GM19452 (cell line): ENCODE results near the gene MTFR2.
A peak's percentile ranks its signal among the peaks of the same experiment; 100 is the strongest.
"Not testable (repeated sequence)": the region's sequence is repeated elsewhere in the genome, so short reads cannot be mapped to it uniquely, and the experiment has no call there.

Experiments
- ATAC-seq: cut with Tn5 transposase; IDR thresholded peaks from one replicate; pipeline ENCODE4 v1.9.1; 2021; ENCODE audit not compliant: unreplicated experiment

MTFR2 gene

DNA sequence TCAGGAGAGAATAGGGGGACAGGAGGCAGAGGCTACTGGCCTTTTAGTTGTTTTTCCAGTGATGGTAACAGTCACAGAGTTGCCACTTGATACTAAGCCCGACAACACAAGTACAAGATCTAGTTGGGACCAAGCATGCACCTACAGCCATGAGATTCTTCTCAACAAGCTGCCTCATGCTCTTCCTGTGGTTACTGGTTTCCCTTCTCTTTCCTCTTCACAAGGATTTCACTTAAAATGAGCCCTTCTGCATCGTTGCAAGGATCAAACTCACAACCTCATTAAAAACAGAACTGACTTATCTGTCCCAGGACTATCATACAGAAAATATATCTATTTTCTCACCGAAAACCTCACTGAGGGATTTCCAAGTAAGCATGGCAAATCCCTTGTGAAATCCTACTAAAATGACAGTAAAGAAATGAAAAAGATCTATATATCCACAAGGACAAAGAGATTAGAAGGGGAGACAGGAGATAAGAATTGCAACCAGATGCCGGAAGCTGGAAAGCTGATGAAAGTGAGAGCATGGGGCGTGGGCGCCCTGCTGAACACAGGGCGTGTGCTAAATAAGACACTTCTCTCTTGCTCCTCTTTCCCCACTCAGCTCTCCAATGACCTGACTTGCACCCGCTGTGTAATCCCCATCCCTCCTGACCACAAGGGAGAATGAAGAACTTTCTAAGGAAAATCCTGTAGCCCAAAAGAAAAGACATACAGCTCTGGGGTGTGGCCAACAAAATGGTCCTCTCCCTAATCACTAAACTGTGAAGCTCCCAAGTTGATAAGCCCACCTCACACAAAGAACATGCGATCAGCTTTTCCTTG, 13.4 kb downstream of the MTFR2 start:
- no peak for ATAC-seq

GRCh38 chr6:136235233-136235564, 14.9 kb downstream of the MTFR2 start:
- ATAC-seq, result no peak

GRCh38 chr6:136232701-136233100, 17.4 kb downstream of the MTFR2 start:
- no peak for ATAC-seq

DNA sequence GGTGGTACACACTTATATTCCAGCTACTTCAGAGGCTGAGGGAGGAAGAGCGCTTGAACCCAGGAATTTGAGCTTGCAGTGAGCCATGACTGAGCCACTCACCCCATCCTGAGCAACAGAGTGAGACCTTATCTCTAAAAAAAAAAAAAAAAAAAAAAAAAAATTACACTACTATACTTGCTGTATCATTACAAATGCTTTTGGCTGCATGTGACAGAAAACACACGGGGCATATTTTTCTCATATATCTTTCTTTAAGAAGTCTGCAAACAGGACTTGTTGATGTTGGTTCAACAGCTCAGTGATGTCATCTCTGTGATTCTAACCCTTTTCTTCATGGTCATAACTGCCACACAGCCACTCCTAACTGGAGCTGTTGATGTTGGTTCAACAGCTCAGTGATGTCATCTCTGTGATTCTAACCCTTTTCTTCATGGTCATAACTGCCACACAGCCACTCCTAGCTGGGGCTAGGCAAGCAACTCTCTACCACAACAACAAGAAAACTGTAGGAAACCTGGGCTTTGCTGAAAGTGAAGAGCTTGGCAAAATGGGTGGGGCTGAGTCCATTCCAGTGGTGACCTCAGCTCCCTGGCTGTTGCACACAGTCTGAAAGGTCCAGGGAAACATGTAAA, 19.8 kb downstream of the MTFR2 start:
- ATAC-seq, result no peak

GRCh38 chr6:136228814-136229213, 21.3 kb downstream of the MTFR2 start:
- ATAC-seq, result no peak

DNA sequence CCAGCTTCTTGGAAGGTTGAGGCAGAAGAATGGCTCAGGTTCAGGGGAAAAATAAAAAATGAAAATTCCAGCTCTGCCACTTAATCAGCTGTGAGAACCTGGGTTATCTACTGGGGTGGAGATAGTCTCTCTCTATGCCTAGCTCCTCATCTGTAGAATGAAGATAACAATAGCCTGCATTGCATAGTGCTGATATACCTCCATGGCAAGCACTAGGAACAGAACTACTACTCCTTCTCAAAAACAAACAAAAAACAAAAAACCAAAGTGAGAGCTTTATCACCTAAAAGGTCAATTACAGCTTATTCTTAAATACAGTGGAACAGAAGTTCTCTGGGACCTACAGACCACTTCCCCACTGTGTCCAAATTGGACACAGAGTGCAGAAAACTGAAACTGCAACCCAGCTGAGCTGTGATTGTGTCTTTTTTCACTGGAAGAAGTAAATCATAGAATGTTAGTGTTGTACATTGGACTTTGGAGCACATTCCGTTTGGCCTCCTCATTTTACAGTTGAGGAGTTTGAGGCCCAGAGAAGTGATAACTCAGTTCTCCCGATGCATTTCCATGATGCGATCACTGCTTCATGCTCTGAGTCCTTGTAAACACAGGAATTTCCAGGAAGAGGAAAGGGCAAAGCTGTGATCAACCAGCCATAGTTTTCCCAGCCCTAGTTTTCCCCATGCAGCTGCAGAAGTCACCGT, 23.3 kb downstream of the MTFR2 start:
- ATAC-seq, result peak; percentile 37

DNA sequence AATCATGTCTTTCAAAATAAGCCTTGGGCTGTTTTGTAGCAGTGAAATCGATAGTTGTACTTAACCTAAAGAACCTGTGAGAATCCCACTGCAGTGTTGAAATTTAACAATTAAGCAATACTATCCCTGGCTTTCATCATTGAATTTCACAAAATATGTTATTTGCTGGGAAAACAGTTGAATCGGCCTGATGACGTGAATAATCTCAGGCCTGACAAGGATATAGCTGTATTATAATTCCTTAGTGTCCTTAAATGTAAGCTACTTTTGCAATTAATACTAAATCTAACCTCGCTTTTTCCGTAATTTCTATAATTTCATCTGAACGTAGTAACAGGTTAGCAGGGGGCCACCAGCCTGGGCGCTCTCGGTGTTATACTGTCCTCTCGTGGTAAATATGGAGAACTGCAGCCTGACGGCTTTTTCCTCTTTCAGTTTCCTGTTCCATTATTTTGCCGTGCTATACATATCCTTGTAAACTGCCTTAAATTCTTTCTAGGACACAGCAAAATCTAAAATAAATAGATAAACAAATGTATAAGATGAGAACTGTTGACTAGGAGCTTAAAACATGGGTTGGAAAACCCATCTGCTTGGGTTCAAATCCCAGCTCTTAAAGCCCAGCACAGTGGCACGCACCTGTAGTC, 24.0 kb downstream of the MTFR2 start:
- peak; percentile 71 for ATAC-seq

- ATAC-seq, result no peak
Observed at GRCh38 chr6:136225496-136225895, 24.6 kb downstream of the MTFR2 start.

DNA sequence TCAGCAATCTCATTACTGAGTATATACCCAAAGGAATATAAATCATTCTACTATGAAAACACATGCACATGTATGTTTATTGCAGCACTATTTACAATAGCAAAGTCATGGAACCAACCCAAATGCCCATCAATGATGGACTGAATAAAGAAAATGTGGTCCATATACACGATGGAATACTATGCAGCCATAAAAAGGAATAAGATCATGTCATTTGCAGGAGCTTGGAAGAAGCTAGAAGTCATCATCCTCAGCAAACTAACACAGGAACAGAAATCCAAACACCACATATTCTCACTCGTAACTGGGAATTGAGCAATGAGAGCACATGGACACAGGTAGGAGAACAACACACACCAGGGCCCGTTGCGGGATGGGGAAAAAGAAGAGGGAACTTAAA, 25.1 kb downstream of the MTFR2 start:
- not testable (repeated sequence) for ATAC-seq

DNA sequence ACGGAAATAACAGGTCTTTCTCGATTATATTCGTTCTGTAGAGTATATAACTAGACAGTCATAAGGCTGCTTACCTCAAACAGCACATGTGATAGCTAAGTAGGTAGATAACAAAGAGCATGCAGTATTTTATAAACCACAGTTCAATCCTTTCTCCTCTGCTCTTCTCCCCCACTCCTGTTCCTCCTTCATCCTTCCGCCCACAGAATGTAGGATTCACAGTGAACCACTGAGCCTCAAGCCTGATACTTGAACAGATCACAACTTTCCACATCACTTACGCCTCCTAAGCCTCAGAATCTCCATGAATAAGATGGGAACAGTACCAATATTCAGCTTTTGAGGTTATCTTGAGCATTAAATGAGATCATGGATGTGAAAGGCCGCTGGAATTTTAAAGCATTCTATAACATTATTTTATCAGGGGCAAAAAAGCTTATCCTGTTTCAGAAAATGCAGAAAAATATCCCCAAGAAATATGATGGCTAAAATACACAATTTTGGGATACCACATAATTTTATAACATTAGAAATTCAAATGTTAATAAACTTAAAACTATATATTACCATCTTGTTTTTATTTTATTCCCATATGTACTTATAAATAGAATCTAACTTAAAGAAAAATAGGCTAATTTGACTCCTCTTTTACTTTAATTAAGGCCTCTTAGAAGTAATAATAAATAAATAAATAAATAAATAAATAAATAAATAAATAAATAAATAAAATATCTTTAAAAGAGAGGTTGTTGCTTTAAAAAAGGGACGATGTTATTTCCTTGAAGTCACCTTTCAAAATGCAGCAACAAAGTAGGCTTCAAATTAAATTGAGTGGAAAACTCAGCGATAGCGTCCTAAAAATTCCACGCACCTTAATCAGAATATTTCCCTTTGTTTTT, 33.4 kb downstream of the MTFR2 start:
- ATAC-seq, result no peak

GRCh38 chr6:136213853-136214252, 36.3 kb downstream of the MTFR2 start:
- no peak for ATAC-seq

DNA sequence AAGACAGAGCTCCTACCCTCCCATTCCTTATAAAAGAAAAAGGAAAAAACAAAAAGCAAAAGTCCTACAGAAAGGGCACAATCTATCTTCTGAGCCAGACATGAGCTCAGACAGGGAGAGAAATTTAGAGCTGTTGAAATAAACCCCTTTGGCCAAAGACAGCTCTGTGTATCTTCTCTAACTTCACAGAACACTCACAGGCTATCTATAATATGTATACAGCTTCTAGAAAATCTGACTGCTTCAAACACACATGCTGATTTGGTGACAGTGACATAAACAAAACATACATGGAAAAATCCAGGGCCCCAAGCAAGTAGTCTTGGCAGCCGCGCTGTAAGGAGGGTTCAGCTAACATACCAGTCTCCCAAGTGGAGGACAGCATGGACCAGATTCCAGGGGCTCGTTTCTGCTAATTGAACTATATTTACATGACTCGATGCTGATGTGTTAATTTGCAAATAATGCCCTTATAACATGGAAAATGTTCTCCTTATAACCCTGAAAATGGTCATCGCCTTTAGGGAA, 37.0 kb downstream of the MTFR2 start:
- ATAC-seq, result no peak

GRCh38 chr6:136212608-136213007, 37.5 kb downstream of the MTFR2 start:
- no peak for ATAC-seq

DNA sequence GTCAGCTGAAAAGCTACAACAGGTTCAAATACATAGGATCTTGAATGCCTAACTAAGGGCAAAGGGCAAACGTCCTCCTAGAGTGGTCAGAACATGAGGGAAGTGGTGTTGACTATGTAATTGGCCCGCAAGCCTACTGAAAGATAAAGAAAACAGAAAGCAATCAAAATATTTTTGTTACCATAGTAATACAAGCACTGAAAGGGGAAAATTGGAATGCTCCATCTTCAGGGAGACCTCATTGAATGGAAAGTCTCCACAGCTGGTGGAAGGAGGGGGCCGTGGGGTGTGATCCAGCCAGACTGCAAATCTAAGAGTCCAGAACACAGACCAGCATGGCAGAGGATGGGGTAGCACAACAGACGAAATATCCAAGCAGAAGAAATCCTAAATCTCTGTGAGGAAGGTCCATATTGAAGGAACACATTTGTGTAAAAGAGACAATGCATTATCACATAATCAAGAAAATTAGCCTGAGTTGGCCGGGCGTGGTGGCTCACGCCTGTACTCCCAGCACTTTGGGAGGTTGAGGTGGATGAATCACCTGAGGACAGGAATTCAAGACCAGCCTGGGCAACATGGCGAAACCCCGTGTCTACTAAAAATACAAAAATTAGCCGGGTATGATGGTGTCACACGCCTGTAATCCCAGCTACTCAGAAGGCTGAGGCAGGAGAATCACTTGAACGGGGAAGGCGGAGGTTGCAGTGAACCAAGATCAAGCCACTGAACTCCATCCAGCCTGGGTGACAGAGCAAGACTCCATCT, 39.5 kb downstream of the MTFR2 start:
- no peak for ATAC-seq

DNA sequence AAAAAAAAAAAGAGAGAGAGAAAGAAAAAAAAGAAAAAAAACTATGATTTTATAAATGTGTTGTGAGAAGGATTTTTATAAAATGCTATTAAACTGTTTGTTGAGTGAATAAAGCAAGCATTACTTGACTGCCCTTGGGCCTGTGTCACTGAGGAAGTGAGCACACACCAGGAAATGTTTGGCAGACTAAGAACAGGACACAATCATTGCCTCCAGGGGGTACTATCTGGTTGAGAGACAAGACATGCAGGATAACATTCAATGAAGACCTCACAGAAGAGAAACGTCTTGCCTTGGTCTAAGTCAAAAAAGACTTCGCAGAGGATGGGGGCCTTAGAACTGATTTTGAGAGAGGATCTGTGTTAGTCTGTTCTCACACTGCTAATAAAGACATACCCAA, 40.6 kb downstream of the MTFR2 start:
- no peak for ATAC-seq

DNA sequence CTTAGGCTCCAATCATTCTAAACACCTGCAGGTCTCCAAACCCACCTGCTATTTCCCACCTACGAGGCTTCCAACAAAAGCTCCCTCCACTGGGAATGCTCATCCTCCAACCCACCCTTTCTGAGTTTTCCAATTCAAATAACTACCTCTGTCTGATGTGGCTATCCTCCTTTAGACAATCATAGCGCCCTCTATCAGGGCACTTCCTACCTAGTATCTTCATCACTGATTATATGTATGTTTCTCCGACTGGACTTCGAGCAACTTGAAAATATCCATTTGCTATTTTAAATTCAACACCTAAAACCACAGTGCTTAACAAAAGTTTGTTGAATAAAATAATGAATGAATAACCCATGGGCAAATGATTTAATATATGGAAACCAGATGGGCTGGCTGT, 41.3 kb downstream of the MTFR2 start:
- no peak for ATAC-seq

GRCh38 chr6:136201732-136202131, 48.4 kb downstream of the MTFR2 start:
- no peak for ATAC-seq

GRCh38 chr6:136192902-136193301, 57.2 kb downstream of the MTFR2 start:
- no peak for ATAC-seq

GRCh38 chr6:136191606-136192312, 58.4 kb downstream of the MTFR2 start:
- no peak for ATAC-seq
